Stimulated activated naive CD4-positive, alpha-beta T cell (primary cell): Measurements from ENCODE around the gene GRIN2C.
A peak's percentile ranks its signal among the peaks of the same experiment; 100 is the strongest.
"Not testable (repeated sequence)": the region's sequence is repeated elsewhere in the genome, so short reads cannot be mapped to it uniquely, and the experiment has no call there.

Source experiments
- DNase-seq, 6 experiments: peaks; one replicate each; lab custom pipeline; 2025; lab: John Stamatoyannopoulos, UW

The GRIN2C gene

GRCh38 chr17:74879308-74879707 lies 19.6 kb upstream of the GRIN2C start:
- no peak for DNase-seq

DNA sequence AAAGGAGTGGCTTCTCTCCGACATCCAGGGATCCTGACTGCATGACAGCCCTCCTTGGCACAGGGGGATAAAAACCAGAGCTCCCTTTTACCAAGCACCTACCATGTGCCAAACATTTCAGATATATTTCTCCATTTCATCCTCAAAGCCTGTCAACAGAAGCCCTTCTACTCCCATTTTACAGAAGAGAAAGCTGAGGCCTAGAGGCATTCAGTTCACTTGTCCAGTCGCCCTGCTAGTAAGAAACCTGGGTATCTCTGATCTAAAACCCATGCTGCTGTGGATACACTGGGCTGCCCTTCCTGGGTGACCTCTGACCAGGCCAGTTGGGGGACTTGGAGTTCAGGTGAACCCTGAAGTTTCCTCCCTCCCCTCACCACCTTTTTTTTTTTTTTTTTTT lies 19.0 kb upstream of the GRIN2C start:
- no peak for DNase-seq

GRCh38 chr17:74877592-74878548 lies 18.2 kb upstream of the GRIN2C start:
- DNase-seq, result no peak

DNA sequence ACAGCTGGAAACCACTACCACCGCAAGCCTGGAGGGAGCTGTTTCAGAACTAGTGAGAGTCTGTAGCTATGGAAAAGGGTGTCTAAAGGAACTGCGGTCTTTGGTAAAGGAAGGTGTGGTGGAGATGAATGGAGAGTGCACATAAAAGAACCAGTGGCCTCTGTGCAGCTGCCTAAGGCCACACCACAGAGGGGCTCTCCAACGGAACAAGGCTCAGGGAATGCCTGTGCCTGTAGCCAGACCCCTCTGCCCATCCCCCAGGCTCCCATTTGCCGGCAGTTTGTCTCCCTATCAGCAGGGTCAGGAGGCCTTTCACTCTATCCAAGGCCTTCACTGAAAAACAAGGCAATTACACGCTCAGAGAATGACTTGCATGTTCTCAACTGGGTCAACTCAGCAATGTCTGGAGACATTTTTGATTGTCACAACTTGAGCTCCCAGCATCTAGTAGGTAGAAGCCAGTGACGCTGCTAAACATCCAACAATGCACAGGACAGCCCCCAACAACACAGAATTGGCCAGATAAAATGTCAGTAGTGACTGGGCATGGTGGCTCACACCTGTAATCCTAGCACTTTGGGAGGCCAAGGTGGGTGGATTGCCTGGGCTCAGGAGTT lies 16.4 kb upstream of the GRIN2C start:
- DNase-seq, result no peak

DNA sequence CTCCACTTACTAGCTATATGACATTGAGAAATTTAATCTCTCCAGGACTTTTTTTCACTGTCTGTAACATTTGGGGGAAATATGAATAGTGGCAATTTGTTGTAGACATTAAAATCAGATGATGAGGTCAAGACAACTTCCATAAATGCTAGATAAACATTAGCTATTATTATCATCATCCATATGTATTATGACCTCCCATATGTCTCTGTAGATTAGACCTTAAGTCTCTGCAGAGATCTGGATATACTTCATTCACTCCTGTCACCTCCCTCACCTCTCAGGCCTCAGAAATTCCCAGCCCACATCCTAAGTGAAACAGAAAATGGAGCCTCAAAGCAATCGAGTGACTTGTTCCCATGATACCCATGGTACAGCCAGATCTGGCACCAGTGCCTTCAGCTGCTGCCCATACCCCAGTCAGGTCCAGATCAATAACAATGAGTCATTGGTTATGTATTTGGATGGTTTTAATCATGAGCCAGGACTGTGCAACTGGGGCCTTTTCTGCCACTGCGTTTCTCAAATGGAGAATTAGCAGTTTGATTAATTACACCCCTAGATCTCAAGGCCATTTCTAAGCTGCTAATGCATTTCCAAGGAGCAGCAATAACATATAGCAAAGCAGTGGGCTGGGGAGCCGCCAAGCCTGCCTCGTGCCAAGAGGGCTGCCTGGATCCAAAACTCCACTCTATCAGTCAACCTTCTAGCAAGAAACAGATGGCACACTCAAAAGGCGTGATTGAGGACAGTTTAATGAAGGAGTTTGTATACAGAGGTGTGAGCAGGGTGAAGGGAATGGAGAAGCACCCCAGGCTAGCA lies 15.7 kb upstream of the GRIN2C start:
- no peak for DNase-seq

DNA sequence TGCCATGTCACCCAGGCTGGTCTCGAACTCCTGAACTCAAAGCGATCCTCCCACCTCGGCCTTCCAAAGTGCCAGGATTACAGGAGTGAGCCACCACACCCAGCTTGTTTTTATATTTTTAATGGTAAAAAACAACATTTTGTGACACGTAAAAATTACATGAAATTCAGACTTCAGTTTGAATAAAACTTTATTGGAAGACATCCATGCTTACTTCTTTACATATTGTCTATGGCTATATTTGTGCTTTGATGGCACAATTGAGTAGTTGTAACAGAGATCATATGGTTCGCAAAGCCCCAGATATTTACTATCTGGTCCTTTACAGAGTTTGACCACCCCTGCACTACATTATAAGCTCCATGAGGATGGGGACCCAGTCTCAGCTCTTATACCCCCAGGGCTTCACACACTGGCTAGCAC lies 14.9 kb upstream of the GRIN2C start:
- DNase-seq, result no peak

- no peak for DNase-seq
Observed at GRCh38 chr17:74873874-74874614, 14.4 kb upstream of the GRIN2C start.

DNA sequence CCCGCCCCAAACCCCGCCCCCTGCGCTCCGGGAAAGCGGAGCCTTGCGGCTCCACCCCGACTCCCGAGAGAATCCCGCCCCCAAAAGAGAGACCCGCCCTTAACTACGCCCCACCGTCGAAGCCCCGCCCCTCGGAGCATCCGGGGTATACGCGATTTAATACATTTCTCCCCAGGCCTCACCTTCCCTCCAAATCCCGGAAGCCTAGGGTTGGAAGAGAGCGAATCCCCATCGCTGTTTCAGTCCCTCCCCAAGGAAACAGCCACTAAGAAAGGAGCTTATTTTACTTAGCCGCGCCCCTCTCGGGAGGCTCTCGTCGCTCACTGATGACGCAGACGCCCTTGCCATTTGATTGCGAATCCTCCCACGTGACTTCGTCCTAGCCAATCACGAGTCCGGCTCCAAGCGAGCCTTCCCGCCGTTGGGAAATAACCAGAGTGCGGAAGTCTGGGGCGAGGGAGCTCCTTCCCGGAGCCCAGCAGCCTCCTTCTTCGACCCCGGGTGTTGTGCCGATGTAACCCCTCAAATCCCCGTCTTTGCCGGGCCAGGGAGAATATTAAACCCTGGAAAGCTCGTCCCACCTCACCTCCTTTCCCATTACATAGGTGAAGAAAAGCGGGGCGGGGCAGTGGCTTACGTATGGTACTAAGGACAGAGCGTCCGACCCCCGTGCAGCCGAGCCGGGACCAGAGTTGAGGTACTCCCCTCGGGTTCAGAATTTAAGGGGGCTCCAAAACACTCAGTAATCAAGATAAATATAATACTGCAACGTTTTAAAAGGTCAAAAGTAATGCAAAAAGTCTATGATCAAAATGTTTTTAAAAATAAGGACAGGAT lies 13.6 kb upstream of the GRIN2C start:
- DNase-seq, result peak; percentile 98 to 100 (median 100)

DNA sequence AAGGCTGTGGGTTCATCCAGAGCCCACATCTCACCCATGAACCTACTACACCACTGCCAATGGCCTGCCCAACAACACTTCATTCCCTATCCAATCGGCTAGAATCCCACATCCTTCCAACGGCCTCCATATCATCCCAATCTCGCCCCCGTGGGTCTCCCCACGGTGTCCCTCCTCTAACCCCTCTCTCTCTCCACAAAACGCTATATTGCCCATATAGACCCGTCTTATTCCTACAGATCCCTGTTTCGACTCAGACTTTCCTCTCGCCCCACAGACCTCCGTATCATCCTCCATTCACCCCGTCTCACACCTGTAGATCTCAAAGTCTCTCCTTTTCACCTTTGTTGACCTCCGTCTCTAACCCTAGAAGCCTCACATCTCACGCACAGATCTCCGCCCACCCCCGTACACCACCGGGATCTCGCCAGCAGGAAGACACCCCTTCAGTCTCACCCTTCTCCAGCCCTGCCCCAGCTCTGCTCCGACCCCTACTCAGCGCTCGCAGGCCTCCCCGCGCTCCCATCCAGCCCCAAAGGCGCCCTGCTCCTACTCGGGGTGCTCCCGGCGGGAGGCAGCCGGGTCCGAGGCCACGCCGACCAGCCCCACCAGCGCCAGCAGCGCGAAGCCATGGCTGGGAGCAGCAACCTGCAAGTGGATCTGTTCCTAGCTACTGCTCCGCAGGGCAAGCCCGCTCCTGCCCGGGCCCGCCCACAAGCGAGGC lies 12.8 kb upstream of the GRIN2C start, which contains the start of gene FDXR:
TSS of gene FDXR (minus strand) at position 682 of the 724 bp plus-strand sequence. CDS start at position 632, 50 bp downstream.
- DNase-seq, result no peak

- DNase-seq, result no peak
Observed at GRCh38 chr17:74871356-74872076, 11.8 kb upstream of the GRIN2C start.

DNA sequence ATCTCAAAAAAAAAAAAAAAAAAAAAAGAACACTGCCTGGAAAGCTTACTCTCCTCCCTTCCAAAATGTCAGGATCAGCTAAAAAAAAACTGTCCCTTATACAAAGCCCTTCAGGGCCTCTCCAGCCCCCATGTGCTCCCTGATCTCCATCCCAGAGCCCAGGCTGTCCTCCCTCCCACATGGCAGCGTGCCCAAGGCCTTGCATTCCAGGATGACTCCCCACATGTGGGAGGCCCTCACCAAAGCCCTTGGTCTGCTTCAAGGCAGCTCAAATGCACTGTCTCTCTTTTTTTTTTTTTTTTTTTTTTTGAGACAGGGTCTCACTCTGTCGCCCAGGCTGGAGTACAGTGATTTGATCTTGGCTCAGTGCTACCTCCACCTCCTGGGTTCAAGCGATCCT lies 10.8 kb upstream of the GRIN2C start:
- DNase-seq, result no peak

- not testable (repeated sequence) for DNase-seq
Observed at GRCh38 chr17:74870028-74870427, 10.3 kb upstream of the GRIN2C start.

DNA sequence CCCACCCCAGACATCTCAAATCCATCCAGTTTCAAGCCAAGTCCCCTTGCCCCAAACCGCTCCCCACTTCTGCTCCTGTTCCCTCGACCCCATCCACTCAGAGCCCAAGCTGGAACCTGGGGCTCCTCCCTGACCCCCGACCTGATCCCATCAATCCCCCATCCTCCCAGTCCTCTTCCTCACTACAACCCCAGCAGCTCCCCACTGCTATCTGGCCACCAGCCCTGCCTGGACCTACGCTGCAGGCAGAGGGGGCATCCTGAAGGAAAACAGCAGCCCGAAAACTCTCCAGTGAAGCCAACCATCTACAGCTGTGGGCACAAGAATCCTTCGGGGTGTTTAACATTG lies 9.2 kb upstream of the GRIN2C start:
- no peak for DNase-seq

DNA sequence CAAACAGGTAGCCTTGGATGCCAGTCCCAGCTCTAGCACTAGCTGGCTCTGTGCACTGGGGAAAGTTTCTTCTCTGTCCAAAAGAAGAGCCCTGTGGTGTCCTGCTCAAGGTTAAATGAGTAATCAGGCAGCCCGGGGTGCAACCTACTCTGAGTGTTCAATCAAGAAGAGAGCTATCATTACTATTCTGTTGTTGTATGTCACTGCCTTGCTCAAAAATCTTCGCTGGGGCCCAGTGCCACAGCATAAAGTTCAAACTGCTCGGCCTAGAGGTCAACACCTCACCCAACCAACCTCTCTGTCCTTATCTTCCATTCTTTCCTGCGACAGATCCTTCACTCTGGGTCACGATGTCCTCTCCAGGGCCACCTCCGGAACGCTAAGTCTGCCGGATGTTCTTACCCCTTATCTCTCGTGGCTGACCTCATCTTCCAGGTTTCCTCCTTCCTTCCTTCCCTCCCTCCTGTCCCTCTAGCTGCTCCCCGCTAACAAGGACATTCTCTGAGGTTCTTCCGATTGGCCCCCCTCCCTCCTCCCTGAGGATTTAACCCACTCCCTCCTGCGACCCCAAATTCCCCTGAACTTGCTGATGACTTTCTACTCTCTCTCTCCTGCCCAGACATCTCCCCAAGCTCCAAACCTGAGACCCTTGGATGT lies 8.7 kb upstream of the GRIN2C start:
- DNase-seq, result no peak

DNA sequence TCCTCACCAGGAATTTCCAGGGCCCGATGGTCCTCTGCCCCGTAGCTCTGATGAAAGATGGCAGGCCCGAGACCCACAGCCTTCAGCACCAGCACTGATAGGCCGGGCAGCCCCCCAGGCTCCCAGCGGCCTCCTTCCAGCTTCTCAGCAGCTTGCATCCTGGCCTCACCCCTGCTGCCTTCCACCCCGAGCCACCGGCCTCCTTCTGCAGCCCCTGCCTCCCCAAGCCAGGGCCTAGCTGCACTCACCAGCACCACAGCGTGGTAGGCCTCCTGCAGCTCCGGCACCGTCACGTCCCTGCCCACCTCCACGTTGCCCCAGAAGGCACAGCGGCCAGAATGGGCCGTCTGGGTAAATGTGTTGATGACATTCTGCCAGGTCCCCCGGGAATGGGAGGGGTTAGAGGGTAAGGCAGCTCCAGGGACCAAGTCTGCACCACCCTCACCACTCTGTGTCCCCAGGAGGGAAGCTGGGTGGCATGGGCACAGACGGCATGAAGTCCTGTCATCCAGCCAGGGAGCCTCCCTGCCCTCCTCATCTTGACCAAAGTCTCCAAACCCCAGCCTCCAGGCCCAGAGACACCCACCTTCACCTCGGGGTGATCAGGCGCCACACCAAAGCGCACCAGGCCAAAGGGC lies 6.6 kb upstream of the GRIN2C start:
- no peak for DNase-seq

- no peak for DNase-seq
Observed at GRCh38 chr17:74865504-74866197, 6.0 kb upstream of the GRIN2C start.

DNA sequence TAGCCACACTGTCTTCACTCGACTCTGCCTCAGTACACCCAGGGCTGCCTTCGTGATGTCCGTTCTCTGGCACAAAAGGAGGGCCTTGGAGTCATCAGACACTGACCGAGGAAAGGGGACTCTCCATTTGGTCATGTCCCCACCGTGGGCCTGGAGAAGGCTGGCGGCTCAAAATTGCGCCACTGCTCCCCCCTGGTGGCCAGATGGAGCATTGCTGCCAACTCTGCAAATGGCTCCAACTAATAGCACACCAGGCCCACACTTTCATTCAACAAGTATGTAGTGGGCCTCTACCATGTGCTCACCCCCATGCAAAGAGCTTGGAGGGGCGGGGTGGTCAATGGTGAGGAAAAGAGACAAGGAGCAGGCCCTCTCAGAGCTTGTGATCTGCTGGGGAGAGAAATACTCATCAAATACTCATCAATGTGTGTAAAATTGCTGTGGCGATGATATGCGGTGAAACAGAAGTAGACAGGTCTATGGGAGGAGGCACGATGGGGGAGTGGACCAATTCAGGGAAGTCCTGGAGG lies 5.2 kb upstream of the GRIN2C start:
- DNase-seq, result peak; percentile 34 to 69 (median 62)
